Neuron (in vitro differentiated cells): ENCODE data around the gene DIO3.
"Not testable (repeated sequence)": the region's sequence is repeated elsewhere in the genome, so short reads cannot be mapped to it uniquely, and the experiment has no call there.

Experiments used
- H2AFZ ChIP-seq: one replicate; pipeline ENCODE4 v1.6.1; 2013; ENCODE audit warnings: low read depth, mild to moderate bottlenecking, inconsistent platforms, low read length, moderate library complexity
- H3K27me3 ChIP-seq: one replicate; pipeline ENCODE4 v1.6.1; 2013; ENCODE audit warnings: low read length; ENCODE audit not compliant: insufficient read depth
- H3K36me3 ChIP-seq: one replicate; pipeline ENCODE4 v1.6.1; 2013; ENCODE audit warnings: low read length; ENCODE audit not compliant: insufficient read depth
- H3K4me1 ChIP-seq: one replicate; pipeline ENCODE4 v1.6.1; 2013; ENCODE audit warnings: low read length; ENCODE audit not compliant: insufficient read depth
- H3K4me3 ChIP-seq: 2 replicates; pipeline ENCODE4 v1.5.1; 2013; ENCODE audit warnings: mild to moderate bottlenecking, low read length, moderate library complexity
- H3K9me3 ChIP-seq: one replicate; pipeline ENCODE4 v1.6.1; 2013; ENCODE audit warnings: low read length

Gene DIO3

GRCh38 chr14:101547961-101548669 lies 13.2 kb upstream of the DIO3 start:
- no peaks in the 10 kb centered on the region for H3K27me3 ChIP-seq
- no peak overlapping the region for H3K4me3 ChIP-seq
- no peak overlapping the region for H2AFZ ChIP-seq

GRCh38 chr14:101548710-101549109 lies 12.6 kb upstream of the DIO3 start:
- no peaks in the 10 kb centered on the region for H3K4me1 ChIP-seq
- no peak overlapping the region for H3K4me3 ChIP-seq
- peaks cover 2% of the 10 kb centered on the region for H3K9me3 ChIP-seq
- no peaks in the 10 kb centered on the region for H3K36me3 ChIP-seq
- H3K27me3 ChIP-seq: no peaks in the 10 kb centered on the region
- H2AFZ ChIP-seq: no peak overlapping the region

More at GRCh38 chr14:101547961-101548669, 13.2 kb upstream of the DIO3 start:
- no peaks in the 10 kb centered on the region for H3K36me3 ChIP-seq
- H3K4me1 ChIP-seq: no peaks in the 10 kb centered on the region
- H3K9me3 ChIP-seq: peaks cover 2% of the 10 kb centered on the region

GRCh38 chr14:101549154-101549553 lies 12.1 kb upstream of the DIO3 start:
- Histone ChIP-seq H3K9me3 (peaks cover 2% of the 10 kb centered on the region), H3K27me3 (no peaks in the 10 kb centered on the region), H2AFZ (no peak overlapping the region), H3K36me3 (no peaks in the 10 kb centered on the region), H3K4me3 (no peak overlapping the region), H3K4me1 (no peaks in the 10 kb centered on the region)

GRCh38 chr14:101550202-101550912 lies 10.9 kb upstream of the DIO3 start:
- not testable (repeated sequence) for H2AFZ ChIP-seq, H3K9me3 ChIP-seq, H3K4me1 ChIP-seq, H3K27me3 ChIP-seq, H3K36me3 ChIP-seq, H3K4me3 ChIP-seq

- no peak overlapping the region for H3K4me3 ChIP-seq
- H3K4me1 ChIP-seq: no peaks in the 10 kb centered on the region
Measured at GRCh38 chr14:101551729-101552595, 9.3 kb upstream of the DIO3 start.

GRCh38 chr14:101552786-101553231 lies 8.5 kb upstream of the DIO3 start:
- Histone ChIP-seq H3K36me3 (no peaks in the 10 kb centered on the region), H3K4me3 (no peak overlapping the region), H2AFZ (no peak overlapping the region), H3K9me3 (no peaks in the 10 kb centered on the region), H3K4me1 (no peaks in the 10 kb centered on the region), H3K27me3 (no peaks in the 10 kb centered on the region)

More at GRCh38 chr14:101551729-101552595, 9.3 kb upstream of the DIO3 start:
- H3K36me3 ChIP-seq: no peaks in the 10 kb centered on the region
- no peaks in the 10 kb centered on the region for H3K9me3 ChIP-seq
- H2AFZ ChIP-seq: no peak overlapping the region
- no peaks in the 10 kb centered on the region for H3K27me3 ChIP-seq

- no peaks in the 10 kb centered on the region for H3K36me3 ChIP-seq
- H3K9me3 ChIP-seq: no peaks in the 10 kb centered on the region
- H2AFZ ChIP-seq: no peak overlapping the region
- no peaks in the 10 kb centered on the region for H3K4me1 ChIP-seq
- no peaks in the 10 kb centered on the region for H3K27me3 ChIP-seq
- no peak overlapping the region for H3K4me3 ChIP-seq
Measured at GRCh38 chr14:101553393-101553792, 7.9 kb upstream of the DIO3 start.

- no peak overlapping the region for H3K4me3 ChIP-seq
- no peaks in the 10 kb centered on the region for H3K9me3 ChIP-seq
- H3K27me3 ChIP-seq: no peaks in the 10 kb centered on the region
- no peak overlapping the region for H2AFZ ChIP-seq
- peaks cover 4% of the 10 kb centered on the region for H3K4me1 ChIP-seq
- H3K36me3 ChIP-seq: no peaks in the 10 kb centered on the region
Measured at GRCh38 chr14:101553931-101554330, 7.4 kb upstream of the DIO3 start.

GRCh38 chr14:101554991-101555668 lies 6.2 kb upstream of the DIO3 start:
- Histone ChIP-seq H3K4me3 (no peak overlapping the region), H2AFZ (no peak overlapping the region), H3K4me1 (peaks cover 11% of the 10 kb centered on the region), H3K9me3 (no peaks in the 10 kb centered on the region), H3K27me3 (peaks cover 8% of the 10 kb centered on the region), H3K36me3 (no peaks in the 10 kb centered on the region)

GRCh38 chr14:101555669-101556043 lies 5.6 kb upstream of the DIO3 start:
- H3K4me3 ChIP-seq, H3K36me3 ChIP-seq, H3K9me3 ChIP-seq, H2AFZ ChIP-seq, H3K27me3 ChIP-seq: not testable (repeated sequence)
- peaks cover 11% of the 10 kb centered on the region for H3K4me1 ChIP-seq

GRCh38 chr14:101556131-101556530 lies 5.2 kb upstream of the DIO3 start:
- Histone ChIP-seq H3K4me3 (no peak overlapping the region), H2AFZ (no peak overlapping the region), H3K27me3 (peaks cover 8% of the 10 kb centered on the region), H3K4me1 (peaks cover 11% of the 10 kb centered on the region), H3K9me3 (no peaks in the 10 kb centered on the region), H3K36me3 (no peaks in the 10 kb centered on the region)

- Histone ChIP-seq H3K4me1 (peaks cover 11% of the 10 kb centered on the region), H3K4me3 (no peak overlapping the region), H2AFZ (no peak overlapping the region), H3K9me3 (peaks cover 1% of the 10 kb centered on the region), H3K27me3 (peaks cover 11% of the 10 kb centered on the region), H3K36me3 (no peaks in the 10 kb centered on the region)
Measured at GRCh38 chr14:101556566-101557320, 4.6 kb upstream of the DIO3 start.
